HG03575 (cell line): ENCODE results near the gene FGD5.
"Not testable (repeated sequence)": the region's sequence is repeated elsewhere in the genome, so short reads cannot be mapped to it uniquely, and the experiment has no call there.

Source experiments
- ATAC-seq: cut with Tn5 transposase; IDR thresholded peaks from one replicate; pipeline ENCODE4 v1.9.1; 2021; ENCODE audit not compliant: unreplicated experiment, insufficient number of reproducible peaks, low FRiP score; ENCODE audit errors: extremely low read depth

FGD5 gene

DNA sequence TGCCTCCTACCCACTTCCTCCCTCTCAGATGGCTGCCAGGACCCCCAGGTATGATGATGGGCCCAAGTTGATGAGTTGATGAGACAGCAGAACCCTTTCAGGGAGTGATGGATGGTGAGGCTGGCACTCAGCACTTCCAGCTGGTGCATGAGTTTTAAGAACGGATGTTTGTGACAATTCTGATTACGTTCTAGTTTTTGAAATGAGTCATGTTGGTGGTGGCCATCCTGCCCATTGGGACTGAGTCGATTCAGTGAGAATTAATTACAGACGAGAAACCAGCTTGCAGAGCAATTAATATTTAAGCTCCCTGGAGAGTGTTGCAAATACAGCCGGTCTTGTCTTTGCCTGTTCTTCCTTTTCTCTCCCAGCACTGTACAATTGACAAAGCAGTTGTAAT is 71.7 kb downstream of the FGD5 start:
- ATAC-seq: no peak

DNA sequence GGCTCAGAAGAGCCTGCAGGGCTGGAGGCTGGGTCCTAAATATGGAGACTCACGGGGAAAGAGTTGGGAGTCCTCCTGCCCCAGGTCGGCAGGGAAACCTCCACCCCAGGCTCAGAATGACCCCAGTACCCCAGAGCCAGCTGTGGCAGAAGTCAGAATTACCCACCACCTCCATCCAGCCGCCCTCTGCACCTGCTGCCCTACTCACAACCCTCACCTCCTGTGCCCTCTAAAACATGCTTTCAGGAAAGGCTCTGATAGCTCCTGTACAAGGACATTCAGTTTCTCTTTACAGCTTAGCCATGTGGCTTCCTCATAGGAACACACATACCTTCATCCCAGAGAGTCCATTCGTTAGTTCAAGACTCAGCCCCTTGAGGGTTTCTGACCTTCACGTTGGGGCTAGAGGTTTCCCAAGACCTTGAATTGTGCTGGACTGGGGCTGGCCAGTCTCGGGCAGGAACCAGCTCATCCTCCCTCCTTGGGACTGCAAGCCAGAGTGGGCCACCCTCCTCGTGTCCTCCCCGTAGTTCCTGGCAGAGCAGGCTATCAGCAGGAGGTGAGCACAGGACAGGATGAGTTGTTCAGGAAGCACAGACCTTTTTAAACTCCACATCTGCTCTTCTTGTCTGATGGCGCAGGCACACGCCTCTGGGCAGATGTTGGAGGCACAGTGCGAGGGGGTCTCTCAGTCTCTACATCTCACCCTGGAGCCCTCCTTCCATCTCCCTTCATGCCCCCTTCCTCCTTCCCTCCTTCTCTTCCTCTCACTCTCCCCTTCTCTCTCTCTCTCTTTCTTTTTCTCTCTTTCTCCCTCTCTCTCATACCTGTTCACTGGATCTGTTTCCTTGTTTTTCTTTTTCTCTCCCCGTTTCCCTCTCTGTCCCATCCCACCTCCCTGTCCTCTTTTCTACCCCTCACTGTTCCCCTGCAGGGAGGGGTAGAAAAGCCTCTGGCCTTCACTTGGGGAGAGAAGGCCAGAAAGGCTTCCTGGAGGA is 72.7 kb downstream of the FGD5 start:
- no peak for ATAC-seq

DNA sequence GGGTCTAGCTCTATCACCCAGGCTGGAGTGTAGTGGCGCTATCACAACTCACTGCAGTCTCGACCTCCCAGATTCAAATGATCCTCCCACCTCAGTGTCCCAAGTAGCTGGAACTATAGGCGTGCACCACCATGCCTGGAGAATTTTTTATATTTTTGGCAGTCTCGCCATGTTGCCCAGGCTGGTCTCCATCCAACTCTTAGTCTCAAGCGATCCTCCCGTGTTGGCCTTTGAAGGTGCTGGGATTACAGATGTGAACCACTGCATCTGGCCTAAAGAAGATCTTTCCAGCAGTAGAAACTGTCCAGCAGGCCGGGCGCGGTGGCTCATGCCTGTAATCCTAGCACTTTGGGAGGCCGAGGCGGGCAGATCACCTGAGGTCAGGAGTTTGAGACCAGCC is 73.5 kb downstream of the FGD5 start:
- ATAC-seq: no peak

DNA sequence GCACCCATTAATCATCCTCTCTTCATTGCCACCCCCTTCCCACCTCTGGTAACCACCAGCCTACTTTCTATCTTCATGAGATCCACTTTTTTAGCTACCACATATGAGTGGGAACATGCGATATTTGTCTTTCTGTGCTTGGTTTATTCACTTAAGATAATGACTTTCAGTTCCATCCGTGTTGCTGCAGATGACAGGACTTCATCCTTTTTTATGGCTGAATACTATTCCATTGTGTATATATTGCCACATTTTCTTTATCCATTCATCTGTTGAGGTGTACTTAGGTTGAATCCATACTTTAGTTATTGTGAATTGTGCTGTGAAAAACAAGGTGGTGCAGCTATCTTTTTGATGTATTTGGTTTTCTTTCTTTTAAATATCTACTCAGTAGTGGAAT is 75.3 kb downstream of the FGD5 start:
- no peak for ATAC-seq

DNA sequence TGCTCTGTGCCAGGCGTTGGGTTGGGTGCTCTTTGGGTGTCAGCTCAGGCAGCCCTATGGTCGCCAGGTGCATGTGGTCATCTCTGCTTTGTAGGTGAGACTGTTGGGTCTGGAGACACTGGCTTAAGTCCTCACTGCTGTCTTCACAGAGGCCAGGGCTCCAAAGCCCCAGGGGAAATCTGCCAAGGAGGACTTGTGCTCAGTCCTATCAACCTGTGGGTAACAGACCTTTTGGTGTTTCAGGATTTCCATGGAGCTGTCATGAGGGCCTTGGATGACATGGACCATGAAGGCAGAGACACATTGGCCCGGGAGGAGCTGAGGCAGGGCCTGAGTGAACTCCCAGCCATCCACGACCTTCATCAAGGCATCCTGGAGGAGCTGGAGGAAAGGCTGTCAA is 78.5 kb downstream of the FGD5 start:
- no peak for ATAC-seq

DNA sequence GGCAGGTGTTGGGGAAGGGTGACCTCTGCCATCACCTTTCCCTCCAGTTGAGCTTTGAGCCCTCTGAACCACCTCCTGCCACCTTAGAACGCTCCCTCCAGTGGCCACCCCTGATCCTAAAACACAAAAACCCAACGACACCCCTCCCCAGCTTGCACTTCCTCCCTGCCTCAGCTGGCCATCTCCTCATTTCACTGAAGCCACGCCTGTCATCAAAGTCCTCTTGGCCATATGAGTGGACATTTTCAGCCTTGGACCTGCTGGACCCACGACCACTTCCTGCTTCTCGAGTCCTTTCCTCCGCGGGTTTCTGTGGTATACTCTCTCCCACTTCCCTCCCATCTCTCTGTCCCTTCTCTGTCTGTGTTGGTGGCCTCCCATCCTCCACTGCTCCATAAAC is 80.2 kb downstream of the FGD5 start:
- no peak for ATAC-seq

DNA sequence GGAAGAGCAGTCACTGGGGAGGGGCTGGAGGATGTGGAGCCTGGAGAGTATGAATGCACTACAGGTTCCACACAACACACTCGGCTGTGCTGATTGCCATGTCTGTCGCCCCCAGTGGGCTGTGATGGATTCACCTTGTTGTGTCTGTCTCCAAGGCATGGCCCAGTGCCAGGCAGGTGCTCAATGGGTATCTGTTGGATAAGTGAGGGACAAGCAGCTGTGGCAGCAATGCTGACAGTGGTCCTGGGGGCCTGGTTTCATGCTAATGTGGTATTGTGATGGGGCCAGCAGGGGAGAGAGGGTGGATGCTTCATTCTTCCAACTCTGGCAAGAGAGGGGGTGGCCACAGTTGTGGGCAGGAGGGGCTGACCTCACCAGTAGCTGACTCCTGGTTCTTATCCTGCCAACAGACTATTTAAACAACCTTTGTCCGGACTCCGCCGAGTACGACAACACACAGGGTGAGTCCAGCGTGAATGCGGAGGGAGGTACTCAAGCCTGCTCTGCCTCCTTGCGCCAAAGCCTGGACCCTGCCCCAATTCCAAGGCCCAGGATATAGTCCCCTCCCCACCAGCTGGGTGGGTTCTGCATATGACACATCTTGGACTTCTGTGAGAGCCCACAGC is 81.3 kb downstream of the FGD5 start:
- ATAC-seq: no peak

DNA sequence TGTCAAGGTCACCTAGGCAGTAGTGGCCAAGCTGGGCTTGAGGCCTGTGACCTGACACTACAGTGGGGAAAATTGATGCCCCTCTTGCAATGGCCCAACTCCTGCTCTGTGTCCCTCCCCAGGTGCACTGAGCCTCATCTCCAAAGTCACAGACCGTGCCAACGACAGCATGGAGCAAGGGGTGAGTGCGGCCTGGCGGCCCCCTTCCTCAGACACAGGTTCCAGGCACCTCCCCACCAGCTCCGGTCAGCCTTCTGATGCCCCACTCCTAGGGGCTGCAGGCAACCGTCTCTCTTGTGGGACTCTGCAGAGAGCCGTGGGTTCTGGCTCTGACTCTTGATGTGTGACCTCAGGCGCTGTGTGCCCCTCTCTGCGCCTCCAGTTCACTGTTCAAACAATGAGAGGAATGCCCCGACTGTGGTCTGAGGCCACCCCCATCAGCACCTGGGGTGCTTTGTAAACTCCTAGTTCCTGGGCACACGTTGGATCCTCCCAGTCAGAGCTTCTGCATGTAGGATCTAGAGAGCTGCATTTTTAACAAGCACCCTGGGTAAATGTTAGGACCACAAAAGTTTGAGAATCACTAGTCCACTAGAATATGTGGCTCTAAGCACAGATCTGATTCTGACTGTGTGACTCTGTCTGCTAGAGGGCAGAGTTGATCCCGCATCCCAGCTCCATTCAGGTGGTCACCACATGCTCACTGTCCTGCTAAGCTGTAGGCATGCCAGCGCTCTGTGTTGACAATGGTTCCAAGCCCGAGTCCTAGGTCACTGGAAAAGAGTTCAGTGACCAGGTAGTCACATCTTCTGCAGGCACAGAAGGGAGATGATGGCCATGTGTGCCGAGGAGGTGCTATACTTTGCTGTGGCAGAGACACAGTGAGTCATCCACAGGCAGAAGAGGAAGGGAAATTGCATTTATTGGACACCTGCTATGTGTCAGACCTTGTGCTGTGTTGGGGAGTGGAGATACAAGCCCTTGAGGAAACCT is 82.4 kb downstream of the FGD5 start:
- no peak for ATAC-seq

DNA sequence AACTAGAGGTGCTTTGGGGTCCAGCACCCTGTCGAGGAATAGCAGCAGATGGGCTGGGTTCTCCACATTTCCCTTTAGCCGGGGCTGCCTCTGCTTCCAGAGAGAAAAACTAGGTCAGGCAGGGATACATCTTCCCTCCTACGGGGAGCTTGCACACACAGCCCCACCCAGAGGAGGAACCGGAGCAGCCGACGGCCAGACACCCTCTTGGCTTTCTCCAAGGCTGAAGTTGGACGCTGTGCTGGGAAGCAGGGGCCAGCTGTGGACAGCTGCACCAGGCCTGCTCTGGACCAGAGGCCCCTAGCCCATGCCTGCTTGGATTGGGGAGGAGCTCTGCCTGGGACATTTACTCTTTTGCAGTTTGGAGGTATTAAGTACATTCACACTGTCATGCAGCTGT is 84.0 kb downstream of the FGD5 start:
- no peak for ATAC-seq

DNA sequence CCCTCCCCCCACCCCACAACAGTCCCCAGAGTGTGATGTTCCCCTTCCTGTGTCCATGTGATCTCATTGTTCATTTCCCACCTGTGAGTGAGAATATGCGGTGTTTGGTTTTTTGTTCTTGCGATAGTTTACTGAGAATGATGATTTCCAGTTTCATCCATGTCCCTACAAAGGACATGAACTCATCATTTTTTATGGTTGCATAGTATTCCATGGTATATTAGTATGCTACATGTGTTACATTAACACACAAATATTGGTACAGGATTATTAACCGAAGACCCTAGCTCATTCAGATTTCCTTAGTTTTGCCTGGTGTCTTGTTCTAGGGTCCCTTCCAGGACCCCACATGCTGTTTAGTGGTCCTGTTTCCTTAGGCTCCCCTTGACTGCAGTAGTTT is 84.7 kb downstream of the FGD5 start:
- not testable (repeated sequence) for ATAC-seq

DNA sequence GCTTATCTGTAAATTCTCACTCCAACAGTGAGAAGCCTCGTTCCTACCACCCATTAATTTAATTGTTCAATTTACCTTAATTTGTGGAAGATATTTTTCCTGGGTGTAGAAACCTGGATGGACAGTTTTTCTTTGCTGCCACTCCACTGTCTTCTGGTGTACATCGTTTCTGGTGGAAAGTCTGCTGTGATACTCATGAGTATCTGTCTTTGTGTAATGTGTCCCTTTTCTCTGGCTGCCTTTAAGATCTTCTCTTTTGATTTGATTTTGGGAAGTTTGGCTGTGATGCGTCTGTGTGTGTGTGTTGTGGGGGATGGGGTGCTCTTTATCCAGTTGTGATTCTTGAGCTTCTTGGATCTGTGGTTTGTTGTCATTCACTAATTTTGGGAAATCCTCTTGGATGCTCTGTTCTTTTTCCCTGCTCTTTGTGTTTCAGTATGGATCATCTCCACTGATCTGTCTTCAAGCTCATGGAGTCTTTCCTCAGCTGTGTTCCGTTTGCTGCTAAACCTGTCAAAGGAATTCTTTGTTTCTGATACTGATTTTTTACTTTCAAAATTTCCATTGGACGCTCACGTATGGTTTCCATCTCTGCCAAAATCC is 86.4 kb downstream of the FGD5 start:
- ATAC-seq: no peak

DNA sequence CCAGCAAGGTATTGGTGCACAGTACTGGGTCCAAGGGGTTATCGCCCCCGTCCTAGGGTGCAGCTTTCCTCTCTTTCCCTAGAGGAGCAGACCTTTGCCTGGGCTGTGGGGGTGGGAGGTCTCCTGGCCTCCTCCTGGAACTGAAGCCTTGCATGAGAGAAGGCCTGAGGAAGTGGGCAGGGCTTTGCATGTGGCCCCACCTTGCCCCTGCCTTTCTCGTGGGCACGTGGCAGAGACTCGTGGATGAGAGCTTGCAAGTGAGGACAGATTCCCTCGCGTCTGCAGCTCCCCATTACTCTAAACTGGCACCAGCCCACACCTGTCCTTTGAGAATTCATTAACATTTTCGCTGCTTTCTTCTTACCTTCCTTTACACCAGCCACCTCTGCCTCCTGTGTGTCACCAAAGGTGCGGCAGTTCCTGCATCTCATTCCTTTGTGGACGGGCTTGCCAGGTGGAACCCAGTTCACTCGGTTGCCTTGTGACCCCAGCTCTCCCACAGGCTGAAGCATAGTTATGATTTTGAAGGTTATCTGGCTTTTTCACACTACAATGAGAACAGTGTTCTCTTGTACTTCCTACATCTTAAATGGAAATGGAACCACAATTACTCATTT is 87.7 kb downstream of the FGD5 start:
- ATAC-seq: no peak

DNA sequence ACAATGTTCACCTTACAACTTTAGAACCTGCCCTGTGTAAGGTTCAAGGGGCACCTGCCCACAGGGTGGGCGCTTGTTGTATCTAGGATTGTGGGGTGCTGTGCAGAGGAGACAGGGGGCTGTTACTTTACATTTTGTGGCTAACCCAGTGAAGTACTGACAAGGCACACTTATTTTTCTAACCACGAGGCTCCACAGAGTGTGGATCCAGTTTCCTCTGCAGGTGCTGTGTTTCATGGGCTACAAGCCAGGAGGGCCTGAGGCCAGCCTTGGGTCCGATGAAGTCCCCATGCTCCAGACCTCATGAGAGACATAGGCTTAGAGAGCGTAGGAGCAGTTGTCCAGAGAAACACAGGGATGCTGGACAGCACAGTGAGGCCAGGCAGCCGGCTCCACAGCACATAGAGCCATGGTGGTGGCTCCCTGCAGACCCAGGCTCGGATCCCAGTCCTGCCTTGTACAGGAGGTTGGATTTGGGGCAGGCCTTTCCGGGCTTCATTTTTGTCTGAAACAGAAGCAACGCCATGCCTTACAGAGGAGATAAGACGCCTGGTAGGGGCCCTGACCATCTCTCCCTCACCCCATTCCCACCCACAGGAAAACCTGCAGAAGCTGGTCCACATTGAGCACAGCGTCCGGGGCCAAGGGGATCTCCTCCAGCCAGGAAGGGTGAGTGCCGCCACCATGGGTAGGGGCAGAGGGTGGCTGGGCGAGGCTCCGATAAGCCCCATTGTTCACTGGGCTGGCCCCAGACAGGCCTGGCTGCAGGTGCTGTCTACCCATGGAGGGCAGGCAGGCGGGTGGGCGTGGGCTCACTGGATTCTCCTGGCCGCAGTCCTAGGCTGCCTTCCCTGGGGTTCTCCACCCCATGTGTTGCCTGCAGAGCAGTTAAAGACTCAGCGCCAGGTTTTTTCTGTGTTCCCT is 88.5 kb downstream of the FGD5 start:
- ATAC-seq: no peak

DNA sequence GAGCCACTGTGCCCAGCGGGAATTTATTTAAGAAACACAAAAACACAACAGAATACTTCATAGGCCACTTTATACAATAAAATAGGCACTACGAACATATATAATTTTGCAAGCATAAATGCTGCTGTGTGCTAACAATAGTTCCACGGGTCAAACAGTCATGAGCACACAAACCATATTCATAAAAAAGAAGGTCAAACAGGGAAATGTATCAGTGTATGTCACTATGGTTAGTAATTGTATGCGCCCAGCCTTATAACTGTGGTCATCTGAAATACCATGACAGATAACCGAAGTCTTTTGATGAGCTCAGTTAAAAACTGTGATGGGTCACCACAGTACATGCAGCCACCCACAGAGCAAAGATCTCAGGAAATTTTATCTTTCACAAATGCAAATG is 90.5 kb downstream of the FGD5 start:
- ATAC-seq: no peak

DNA sequence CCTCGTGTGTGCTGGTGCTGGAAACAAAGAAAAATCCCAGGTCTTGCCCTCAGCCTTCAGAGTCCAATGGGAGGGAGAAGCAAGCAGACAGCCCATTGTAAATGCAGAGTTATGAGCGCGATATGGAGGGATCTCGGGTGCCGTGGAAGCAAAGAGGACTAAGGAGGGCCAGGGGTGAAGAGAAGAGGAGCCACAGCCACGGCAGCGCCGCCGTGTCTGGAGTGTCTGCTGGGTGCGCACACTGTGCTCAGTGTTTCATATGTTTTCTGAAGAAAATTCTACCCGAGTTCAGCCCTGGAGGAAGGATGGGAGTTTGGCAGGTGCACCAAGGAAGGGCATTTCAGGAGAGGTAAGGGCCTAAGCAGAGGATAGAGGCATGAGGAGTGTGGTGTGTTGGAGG is 92.9 kb downstream of the FGD5 start:
- no peak for ATAC-seq

DNA sequence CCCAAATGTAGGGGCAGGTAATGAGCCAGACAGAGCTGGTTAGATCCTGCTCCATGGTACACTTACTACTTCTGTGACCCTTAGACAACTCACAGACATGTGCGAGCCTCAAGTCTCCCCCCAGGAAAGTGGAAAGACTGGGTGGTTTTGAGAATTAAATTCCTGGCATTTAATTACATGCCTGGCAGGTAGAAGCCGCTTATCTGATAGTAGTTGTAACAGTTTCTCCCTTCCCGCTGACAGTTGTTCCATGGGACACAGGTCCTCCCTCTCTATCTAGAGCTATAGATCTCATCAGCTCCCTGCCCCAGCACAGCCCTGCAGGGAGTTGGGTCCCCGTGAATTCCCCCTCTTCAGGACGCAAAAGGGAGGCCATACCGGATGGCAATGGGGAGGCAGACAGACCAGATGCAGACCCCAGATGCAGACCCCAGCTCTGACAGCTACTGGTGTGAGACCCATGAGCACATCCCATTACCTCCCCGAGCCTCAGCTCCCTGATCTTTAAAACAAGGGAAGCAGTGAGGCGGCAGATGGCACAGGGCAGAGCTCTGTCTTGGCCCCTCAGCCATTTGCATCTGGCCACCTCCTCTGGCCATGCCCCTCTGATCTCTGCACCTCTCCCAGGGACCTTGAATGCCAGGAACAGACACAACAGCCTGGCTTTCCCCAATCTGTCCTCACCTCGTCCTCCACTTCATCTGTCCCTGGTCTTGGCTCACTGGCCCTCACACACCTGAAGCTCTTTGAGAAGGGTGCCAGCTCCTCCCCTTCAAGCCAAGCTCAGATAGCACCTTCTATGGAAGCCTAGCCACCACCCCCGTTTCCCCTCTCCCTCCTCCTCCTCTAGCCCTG is 94.5 kb downstream of the FGD5 start:
- no peak for ATAC-seq
